Kasumi-1 (cell line): ENCODE data around the gene CEP89.
"Not testable (repeated sequence)": the region's sequence is repeated elsewhere in the genome, so short reads cannot be mapped to it uniquely, and the experiment has no call there.

Source experiments
- DNase-seq, 2 experiments: peaks; one replicate each; lab custom pipeline; 2025; lab: John Stamatoyannopoulos, UW

CEP89 gene

DNA sequence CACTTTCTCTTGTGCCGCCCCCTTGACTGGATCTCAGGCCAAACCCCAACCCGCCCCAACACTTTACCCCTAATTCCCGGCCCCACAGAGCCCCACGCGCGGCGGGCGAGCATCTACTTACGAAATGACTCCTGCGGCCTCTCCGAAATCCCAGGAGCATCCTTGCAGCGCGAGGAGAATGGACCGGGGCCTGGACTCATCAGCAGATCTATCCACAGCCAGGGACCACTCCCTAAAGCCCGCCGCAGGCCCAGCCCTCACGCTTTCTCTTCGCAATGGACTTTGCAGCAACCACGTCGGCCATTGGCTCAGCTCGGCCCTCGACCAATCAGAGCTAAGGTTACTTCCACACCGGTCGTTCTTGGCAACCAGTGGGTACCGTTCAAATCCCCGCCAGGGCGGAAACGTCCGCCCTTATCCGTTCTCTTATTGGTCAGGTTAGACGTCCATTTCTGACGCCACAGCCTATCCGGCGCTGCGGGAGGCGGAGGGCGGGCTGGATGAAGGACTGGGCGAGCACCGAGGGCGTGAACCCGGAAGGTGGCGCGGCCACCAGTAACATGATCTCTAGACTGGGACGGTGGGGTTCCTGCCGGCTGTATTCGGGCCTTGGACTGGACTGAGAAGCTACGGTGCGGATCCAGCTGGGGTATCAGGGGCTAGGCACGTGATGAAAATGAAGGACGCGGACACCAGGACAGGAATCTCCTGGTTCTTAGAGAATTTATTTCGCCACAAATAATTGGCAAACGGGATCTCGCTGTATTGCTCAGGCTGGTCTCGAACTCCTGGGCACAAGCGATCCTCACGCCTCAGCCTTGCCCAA lies at the start of gene CEP89, which contains the start of gene FAAP24:
CEP89 (minus strand) TSS at position 244 of the 826 bp plus-strand sequence; CDS start at position 160, 84 bp downstream.
FAAP24 (plus strand) TSS at position 528 of the 826 bp plus-strand sequence. CDS start 955 bp downstream, outside the sequence.
- peak; percentile 98 to 99 for DNase-seq

DNA sequence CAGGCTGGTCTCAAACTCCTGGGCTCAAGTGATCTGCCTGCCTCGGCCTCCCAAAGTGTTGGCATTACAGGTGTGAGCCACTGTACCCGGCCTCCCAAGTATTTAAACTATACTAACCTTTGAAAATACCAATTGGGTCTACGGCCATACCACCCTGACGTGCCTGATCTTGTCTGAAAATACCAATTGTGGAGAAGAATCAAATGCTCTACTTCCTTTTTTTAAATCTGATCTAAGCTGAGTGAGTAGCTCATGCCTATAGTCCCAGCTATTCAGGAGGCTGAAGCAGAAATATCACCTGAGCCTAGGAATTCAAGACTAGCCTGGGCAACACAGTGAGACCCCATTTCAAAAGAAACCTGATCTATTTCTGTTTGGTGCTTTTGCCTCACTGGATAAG lies 39.1 kb upstream of the CEP89 start:
- DNase-seq: not testable (repeated sequence)

DNA sequence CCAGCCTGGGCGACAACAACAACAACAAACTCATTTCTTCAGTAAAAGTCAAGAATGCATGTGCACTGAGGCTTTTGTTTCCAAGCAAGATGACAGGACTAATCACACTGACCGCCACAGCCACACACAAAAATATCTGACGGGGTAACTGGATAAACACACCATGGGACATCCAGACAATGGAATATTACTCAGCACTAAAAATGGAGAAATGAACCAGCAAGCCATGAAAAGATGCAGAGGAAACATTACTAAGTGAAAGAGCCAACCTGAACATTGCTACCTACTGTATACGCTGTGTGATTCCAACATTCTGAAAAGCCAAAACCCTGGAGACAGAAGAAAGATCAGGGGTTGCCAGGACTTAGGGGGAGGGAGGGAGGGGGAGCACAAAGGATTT lies 37.0 kb upstream of the CEP89 start:
- no peak for DNase-seq

DNA sequence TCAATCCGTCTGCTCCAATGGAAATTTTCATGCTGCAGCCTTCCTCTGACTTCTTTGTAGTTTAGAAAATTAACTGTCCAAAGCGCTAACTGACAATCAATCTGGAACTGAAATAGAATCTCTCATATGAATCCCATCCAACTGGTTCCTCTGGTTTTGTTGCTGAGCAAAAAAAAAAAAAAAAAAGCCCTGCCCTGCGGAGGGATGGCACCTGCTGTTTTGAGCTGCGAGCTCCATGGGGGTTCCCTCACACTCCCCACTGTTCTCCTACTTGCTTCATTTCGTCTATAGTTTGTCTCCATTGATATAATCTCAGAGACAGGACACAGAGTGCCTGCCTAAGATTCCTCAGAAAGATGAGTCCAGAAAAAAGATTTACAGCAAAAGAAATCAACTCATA lies 33.7 kb upstream of the CEP89 start:
- DNase-seq: no peak

DNA sequence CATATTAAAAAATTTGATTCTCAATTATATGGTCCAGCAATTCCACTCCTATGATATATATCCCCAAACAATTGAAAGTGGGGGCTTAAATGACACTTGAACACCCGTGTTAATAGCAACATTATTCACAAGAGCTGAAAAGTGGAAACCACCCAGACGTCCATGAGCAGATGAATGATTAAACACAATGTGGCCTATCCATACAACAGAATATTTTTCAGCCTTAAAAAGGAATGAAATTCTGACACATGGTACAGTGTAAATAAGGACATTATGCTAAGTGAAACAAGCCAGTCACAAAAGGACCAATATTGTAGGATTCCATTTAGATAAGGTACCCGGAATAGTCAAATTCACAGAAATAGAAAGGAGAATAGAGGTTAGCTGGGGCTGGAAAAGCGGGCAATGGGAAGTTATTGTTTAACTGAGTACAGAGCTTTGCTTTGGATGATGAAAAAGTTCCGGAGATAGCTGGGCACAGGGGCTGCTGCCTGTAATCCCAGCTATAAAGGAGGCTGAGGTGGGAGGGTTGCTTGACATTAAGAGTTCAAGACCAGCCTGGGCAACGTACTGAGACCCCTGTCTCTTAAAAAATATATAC lies 31.8 kb upstream of the CEP89 start:
- DNase-seq: not testable (repeated sequence)

DNA sequence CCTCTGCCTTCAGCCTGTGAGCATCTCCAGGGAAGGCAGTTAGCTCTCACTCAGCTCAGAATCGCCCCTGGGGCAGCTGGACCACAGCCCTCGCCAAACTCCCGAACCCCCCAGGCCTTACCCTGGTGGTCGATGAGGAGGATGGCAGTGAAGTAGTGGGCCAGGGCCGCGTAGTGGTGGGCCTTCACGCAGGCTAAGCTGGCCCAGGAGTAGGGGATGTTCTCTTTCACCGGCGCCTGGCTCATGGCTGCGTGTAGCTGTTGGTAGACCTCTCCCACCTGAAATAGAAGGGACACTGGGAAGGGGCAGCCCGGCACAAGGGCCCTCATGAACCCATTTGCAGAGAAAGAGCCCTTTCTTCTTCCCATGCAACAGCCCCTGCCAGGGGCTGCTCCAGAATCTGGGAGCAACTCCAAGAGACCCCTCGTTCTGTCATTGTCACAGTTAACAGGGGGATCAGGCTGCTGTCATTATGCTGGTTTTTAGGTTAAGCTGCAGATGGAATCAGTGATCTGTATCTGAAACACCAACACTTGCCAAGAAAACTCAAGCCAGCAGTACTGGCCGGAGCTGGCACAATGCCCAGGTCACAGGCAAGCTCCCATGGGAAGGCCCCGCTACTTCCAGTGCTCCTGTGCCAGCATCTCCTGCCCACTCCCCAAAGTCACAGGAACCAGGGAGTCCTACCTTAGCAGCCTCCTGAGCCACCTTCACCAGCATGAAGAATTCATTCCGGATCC lies 30.5 kb upstream of the CEP89 start:
- not testable (repeated sequence) for DNase-seq

DNA sequence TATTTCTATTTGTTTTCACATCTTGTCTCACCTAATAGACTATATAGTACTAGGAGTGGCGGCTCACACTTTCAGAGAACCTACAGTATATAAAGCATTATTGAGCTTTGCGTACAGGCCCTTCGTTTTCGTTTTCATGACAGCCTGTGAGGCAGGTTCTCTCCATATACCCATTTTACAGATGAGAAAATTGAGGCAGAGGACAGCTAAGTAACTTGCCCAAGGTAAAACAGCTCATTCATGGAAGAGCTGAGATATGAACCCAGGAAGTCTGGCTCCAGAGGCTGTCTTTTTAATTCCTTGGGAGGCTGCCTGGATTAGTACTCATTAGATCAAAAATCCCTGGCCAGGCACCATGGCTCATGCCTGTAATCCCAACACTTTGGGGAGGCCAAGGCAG lies 29.2 kb upstream of the CEP89 start:
- no peak for DNase-seq

DNA sequence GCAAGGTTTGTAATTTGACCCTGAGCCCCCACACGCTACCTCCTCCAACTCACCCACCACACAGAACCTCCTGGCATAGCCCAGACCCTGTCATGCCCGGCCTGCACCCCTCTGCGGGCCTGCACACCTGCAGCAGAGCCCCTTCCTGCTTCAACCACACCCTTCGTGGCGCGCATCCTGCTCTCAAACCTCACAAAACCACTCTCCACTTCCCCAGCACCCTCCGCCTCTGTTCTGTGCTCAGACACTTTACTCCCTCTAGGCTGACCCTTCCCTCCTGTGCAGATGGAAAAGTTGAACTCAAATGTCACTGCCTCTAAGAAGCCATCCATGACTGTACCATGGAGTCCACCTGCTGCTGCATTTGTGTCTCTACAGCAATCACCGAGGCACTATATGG lies 28.8 kb upstream of the CEP89 start:
- DNase-seq: no peak

DNA sequence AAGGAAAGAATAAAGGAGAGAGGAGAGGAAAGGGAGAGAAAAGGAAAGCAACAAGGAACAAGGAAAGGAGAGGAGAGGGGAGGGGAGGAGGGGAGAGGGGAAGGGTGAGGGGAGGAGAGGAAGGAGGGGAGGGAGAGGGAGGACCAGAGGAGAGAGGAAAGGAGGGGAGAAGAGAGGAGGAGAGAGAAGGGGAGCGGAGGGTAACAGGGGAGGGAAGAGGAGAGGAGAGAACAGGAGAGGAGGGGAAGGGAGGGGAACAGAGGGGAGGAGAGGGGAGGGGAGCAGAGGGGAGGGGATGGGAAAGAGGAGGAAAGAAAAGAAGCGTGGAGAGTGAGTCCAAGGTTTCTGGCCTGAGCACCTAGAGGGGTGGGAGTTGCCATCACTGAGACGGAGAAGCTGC lies 27.0 kb upstream of the CEP89 start:
- no peak for DNase-seq

DNA sequence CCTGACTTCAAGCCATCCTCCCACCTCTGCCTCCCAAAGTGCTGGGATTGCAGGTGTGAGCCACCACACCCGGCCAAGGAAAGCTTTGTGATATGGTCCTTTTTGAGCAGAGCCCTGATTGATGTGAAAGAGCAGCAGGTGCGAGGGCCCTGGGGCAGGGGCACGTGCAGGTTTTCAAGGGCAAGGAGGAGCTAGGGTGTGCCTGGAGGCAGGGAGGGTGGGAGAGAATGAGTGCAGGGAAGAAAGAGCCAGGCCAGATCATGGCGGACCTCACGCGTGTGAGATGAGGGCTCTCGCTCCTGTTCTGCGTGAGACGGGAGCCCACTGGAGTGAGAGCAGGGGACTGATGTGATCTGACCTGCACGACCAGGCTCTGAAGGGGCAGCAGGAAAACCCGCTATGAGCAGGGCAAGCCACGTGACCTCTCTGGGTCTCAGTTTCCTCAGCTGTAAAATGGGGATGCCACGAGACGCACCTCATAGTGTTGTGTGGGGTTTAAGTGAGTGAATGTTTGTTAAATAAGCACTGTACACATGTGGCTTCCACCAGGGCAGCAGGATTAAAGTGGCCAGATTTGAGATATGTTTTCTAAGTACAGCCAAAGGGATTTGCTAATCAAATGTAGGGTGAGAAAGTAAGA lies 26.1 kb upstream of the CEP89 start:
- no peak for DNase-seq

DNA sequence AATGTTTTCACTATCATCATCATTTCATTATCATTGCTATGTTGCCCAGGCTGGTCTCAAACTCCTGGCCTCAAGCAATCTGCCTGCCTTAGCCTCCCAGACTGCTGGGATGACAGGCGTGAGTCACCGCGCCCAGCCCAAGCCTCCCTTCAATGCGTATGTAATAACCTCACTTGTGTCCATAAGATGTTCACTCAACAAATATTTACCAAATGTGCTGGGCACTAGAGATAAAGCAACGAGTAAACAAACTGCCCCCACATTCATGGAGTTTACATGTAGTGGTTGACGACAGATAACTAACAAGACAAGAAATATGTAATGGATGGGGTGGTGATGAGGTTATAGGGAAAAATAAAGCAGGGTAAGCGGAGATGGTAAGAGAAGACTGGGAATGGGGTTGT lies 25.3 kb upstream of the CEP89 start:
- not testable (repeated sequence) for DNase-seq

DNA sequence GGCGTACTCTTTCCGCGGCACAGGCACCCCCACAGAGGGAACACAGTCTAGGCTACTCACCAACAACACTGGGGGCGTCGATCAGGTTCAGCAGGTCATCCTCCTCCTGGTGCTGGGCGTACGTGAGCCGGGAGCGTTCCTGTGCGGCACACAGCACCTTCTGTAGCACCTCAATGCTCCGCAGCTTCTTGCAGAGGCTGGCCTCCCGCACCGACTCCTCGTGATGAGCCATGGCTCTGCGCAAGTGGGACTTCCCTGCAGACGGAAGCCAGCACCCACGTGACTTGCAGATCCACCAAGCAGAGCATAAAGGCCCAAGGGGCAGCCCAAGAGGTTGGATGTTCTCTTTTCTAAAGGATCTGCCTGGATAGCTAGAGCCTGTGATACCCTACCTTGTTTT lies 24.2 kb upstream of the CEP89 start:
- DNase-seq: not testable (repeated sequence)

DNA sequence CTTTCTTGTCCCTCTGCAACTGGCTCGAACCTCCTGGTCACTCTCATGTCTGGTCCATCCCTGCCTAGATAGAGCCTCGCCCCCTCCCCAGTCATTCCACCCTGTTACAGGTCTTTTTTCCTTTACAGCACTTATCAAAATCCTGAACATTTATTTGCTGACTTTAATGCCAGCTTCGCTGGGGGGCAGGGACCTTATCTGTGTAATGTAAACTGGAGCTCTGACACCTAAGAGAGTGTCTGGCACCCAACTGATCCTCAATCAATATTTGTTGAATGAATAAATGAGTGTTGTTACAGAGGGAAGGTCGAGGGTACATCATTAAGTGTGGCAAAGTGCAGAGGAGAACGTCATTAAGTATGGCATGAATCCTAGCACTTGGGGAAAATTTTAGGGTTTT lies 17.0 kb upstream of the CEP89 start:
- no peak for DNase-seq

DNA sequence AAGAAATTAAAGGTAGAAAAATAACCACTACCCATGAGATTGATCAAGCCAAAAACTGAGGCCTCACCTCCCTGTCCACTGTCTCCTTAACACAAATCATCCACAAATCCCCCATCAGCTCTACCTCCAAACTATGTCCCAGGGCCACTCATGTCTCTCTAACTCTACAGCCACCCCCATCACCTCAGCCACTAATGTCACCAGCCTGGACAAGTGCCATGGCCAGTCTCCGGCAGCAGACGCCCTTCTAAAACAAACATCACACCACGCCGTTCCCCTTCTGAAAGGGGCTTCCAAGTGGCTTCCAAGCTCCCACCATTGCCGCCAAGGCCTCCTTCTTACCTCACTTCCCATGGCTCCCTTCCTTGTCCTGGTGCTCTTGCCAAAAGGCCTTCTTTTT lies 16.5 kb upstream of the CEP89 start:
- DNase-seq: not testable (repeated sequence)

DNA sequence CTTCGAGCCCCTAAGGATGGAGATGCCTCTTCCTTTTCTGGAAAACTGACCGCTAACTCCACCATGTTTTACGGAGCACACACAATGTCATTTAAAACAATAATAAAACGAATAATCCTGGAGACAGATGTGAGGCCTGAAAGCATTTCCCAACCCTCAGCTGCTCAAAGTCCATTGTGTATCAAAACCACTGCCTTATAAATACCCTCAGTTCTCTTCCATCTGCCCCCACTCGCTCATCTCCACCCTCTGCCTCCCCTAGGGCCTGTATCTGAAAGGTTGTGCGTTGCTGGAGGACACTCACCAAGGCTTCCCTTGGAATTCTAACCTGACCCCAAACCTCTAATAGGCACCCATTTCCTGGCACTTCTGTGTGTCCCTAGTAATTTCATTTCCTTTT lies 10.7 kb upstream of the CEP89 start:
- DNase-seq: not testable (repeated sequence)

DNA sequence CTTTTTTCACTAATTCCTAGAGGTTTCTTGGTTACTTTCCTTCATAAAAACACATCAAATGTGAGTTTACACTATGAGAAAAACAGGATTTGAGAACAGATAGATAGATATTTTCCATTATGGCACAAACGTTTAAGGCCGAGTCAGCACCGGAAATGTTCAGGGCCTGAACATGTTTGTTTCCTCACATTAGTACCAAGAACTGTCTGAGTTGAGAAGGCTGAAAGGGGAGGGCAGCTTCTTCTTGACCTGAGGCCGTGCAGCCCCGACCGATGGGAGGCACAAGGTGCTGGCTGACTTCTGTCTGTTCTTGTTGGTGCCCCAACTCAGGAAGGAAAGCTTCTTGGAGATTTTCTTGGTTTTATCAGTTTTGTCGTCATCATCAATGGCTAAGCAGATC lies 8.0 kb upstream of the CEP89 start:
- not testable (repeated sequence) for DNase-seq

DNA sequence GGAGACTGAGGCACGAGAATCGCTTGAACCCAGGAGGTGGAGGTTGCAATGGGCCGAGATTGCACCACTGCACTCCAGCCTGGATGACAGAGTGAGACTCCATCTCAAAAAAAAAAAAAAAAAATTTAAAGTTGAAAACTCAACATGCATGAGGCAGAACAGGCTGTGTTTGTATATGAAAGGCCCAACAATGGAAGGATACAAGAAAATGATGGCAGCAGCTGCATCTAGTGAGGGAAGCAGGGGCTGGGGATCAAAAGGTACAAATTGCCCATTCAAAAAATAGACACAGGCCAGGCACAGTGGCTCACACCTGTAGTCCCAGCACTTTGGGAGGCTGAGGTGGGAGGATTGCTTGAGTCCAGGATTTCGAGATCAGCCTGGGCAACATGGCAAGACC lies 6.1 kb upstream of the CEP89 start:
- not testable (repeated sequence) for DNase-seq

DNA sequence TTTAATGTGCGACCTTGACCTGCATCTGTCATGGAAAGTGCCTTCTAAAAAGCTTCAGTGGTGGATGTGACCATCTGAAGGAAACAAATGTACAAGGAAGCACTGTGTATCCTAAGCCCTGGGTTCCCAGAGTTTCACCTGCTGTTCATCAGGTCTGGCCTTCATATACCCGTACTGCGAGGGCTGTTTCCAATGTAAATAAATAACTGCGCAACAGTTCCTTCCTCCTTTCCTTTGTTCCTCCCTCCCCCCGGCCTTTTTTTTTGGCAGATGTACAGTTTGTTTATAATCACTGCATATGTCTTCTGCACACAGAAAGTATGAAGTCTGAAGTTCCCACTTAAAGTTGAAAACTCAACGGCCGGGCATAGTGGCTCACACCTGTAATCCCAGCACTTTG lies 5.5 kb upstream of the CEP89 start:
- no peak for DNase-seq

DNA sequence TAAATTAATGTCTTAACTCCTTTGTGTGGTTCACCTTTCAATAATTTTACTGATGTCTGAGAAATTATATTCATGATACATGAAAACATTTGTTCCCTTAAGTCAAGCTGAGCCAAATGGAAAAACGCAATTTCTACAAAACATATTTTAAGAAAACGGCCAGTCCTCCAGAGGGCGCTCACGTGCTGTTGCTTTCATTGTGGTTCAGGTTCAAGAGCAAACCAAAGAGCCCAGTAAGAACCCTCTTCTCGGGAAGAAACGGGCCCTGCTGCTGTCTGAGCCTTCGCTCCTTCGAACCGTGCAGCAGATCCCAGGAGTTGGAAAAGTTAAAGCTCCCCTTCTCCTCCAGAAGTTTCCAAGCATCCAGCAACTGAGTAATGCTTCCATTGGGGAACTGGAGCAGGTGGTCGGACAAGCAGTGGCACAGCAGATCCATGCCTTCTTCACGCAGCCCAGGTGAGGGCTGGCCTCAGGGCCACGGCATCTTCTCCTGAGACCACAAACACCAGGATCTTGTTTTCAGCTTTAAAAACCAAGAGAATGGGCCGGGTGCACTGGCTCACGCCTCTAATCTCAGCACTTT lies 4.6 kb upstream of the CEP89 start:
- DNase-seq: peak; percentile 61 to 84

DNA sequence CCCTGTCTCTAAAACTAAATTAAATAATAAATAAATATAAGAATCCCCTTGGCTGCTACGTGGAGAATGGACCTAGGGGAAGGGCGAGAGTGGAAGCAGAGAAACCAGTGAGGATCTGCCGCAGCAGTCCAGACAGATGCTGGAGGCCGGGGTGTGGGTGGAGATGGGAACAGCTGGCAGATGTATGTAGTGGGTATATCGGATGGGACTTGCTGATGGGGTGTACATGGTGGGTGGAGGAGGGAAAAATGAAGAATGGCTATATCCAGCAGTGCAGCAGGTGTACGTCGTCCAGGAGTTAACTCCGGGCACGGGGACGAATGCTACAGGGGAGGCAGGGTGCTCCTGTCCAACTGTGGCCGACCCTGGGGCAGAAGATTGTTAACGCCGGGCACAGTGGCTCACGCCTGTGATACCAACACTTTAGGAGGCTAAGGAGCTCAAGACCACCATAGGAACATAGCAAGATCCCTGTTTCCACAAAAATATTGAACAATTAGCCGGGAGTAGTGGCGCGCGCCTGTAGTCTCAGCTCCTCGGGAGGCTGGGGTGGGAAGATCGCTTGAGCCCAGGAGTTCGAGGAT lies 654 bp downstream of the CEP89 start:
- DNase-seq: peak in 1 of 2 experiments; percentile 1

DNA sequence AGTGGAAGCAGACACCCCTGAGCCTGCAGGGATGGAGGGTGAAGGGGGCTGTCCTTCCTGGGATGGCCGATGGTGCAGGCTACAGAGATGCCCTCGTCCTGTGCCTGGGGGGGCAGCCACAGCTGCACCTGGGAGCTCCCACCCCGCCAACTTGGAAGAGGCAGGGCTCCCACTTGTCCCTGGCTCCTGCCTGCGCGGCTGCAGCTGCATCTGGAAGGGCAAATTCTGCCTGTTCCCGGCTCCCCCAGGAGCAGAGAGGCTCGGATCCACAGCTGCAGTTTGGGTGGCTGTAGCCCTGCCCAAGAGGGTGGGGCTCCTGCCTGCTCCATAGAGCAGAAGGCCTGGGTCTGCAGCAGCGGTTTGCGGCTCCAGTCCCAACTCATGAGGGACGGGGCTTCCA lies 2.2 kb downstream of the CEP89 start:
- no peak for DNase-seq
